GM18868 (cell line): ENCODE results near the gene ADCY10.
"Not testable (repeated sequence)": the region's sequence is repeated elsewhere in the genome, so short reads cannot be mapped to it uniquely, and the experiment has no call there.

Experiments
- ATAC-seq: cut with Tn5 transposase; IDR thresholded peaks from one replicate; pipeline ENCODE4 v1.9.1; 2021; ENCODE audit warnings: mild to moderate bottlenecking, moderate library complexity; ENCODE audit not compliant: unreplicated experiment

The ADCY10 gene

DNA sequence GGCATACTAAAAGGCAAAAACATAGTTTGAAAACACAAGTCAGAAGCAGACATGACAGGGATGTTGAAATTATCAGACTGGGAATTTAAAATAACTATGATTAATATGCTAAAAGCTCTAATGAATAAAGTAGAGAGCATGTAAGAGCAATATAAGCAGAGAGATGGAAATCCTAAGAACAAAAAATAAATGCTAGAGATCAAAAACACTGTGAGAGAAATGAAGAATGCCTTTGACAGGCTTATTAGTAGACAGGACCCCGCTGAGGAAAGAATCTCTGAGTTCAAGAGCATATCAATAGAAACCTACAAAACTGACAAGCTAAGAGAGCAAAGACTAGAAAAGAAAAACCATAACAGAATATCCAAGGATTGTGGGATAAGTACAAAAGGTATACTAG, 98.3 kb downstream of the ADCY10 start:
- ATAC-seq = no peak

DNA sequence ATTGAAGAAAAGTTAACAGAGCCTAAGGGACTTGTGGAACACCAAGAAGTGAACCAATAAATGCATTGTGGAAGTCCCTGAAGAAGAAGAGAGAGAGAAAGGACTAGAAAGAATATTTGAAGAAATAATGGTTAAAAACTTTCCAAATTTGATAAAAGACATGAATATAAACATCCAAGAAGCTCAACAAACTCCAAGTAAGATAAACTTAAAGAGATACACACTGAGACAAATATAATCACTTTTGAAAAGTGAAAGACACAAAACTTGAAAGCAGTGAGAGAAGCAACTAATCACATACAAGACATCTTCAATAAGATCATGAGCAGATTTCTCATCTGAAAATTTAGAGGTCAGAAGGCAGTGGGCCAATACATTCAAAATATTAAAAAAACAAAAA, 101.0 kb downstream of the ADCY10 start:
- no peak for ATAC-seq

DNA sequence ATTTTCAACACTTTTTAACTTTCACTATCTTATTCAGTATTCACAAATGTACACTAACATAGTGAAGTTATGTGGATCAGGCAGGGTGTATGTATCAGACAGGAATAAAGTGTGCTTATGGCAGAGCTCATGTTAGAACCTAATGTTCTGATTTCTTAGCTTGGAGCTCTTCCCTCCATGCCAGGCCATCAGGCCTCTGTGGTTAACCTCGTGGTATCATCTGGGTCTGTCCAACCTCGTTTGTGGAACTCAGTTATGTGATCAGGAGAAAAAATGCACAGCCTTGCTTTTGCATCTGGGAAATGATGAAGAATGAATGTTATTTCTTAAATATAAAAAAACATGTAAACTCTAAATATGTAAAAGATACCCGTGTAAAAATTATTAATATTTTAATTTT, 105.2 kb downstream of the ADCY10 start:
- ATAC-seq = no peak

DNA sequence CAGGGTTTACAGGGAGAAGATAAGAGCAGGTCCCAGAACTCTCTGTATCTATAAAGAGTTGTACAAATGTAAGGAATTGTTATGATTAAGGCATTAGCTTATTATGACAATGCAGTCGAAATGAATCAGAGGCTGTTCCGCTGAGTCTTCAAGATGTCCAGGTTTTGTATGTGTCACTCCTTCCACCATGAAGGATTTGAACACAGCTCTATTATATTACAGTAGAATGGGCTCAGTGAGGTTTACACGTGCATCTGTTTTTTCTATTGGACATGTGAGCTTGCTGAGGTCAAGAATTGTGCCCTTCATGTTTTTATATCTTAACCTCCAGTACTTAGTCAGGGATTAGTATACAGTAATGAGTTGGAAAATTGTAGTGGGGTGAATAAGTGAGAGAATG, 105.8 kb downstream of the ADCY10 start:
- no peak for ATAC-seq

DNA sequence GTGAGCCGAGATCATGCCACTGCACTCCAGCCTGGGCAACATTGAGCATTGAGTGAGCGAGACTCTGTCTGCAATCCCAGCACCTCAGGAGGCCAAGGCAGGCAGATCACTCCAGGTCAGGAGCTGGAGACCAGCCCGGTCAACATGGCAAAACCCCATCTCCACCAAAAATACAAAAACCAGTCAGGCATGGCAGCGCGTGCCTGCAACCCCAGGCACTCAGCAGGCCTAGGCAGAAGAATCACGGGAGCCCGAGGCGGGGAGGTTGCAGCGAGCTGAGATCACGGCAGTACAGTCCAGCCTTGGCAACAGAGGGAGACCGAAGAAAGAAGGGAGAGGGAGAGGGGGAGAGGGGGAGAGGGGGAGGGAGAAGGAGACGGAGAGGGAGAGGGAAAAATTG, 107.3 kb downstream of the ADCY10 start:
- ATAC-seq = not testable (repeated sequence)

DNA sequence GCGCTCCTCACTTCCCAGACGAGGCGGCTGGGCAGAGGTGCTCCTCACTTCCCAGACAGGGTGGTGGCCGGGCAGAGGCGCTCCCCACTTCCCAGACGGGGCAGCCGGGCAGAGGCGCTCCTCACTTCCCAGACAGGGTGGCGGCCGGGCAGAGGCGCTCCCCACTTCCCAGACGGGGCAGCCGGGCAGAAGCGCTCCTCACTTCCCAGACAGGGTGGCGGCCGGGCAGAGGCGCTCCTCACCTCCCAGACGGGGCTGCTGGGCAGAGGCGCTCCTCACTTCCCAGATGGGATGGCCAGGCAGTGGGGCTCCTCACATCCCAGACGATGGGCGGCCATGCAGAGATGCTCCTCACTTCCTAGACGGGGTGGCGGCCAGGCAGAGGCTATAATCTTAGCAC, 107.7 kb downstream of the ADCY10 start:
- ATAC-seq = not testable (repeated sequence)

DNA sequence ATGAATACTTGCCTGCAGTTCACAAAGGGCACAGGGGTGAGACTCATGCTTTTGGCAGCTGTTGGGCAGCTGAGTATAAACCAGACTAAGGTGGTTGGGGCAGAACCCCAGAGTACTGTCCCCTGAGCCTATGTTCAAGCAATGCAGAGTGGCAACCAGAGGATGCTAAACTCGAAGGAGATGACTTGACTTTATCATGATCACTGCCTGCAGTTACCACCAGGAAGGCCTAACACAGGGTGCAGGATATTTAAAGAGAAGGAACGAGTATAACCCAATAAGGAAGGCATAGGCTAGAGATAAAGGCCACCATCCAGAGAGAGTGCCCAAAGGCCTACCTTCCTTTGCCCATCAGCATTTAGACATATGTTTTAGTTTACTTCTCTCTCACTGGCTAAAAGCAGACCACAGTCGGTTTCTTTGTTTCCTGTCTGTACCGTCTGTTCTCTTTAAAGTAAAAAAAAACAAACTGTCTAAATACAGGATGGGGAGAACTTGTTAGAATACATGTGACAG, 108.8 kb downstream of the ADCY10 start:
- ATAC-seq = peak; percentile 37

DNA sequence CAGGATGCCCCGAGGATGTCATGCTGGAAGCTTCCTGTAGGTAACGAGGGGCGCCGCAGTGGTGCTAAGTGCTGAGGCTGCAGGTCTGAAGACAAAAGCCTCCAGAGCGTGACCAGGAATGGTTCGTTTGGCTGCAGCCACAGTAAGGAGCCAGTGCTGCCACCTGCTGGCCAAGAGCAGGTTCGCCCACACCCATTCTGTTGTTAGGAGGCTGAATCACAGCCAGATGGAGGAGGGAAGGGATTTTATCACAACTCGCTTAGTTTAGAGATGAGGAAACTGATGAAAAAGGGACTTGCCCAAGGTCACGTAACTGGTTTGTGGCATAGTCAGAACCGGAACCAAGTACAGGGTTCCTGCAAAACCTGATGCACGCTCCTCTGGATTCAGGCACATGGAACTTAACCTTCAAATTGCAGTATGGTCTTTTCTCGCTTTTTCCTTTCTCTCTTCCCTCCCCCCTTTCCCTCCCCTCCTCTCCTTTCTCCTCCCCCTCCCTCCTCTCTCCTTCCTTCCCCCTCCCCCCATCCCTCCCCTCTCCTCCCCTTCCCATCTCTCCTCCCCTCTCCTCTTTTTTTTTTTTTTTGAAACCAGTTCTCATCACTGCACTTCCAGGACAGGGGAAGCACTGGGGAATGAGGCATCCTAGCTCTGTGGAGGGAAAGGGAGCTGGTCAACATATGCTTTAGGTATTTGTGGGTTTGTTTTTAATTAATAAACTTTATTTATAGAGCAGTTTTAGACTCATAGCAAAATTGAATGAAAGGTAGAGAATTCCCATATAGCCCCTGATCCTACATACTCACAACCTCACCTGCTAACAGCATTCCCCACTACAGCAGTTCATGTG, 110.4 kb downstream of the ADCY10 start:
- ATAC-seq = peak; percentile 94

DNA sequence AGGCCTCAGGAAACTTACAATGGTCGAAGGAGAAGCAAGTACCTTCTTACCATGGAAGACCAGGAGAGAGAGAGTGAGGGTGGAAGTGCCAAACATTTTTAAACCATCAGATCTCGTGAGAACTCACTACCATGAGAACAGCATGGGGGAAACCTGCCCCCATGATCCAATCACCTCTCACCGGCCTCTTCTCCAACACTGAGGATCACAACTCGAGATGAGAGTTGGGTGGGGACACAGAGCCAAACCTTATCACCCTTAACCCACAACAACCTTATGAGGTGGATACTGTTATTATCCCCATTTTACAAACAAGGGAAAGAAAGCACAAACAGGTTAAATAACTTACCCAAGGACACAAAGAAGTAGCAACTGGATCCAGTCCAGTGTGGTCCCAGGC, 111.7 kb downstream of the ADCY10 start:
- ATAC-seq = no peak

DNA sequence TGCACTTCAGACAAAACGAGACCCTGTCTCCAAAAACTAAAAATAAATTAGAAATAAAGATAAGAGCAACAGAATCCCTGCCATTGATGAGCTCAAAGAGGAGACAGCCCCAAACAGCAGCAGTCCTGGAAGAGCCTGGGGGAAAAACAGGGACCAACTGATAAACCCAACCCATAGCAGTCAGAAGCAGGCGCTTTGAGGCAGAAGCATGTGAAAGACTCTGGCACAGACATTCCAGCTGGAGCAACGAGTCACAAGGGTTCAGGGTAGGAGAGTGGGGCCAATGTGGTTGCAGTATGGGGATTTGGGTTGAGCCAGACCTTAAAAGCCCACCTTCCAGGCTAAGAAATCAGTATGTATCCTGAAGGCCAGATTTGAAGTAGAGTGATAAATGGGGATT, 113.7 kb downstream of the ADCY10 start:
- no peak for ATAC-seq

DNA sequence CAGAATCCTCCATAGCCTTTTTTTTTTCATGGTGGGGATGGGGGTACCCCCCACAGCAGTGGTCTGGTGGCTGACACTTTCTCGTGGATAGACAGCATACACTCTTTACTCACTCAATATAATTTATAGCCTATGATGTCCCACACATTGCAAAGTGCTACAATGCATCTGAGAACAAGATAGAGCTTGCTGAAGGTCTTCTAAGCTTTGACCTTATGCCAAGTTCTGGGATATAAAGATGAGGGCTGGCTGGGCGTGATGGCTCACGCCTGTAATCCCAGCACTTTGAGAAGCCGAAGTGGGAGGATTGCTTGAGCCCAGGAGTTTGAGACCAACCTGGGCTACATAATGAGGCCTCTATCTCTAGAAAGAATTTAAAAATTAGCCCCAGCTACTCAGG, 114.2 kb downstream of the ADCY10 start:
- ATAC-seq = no peak

DNA sequence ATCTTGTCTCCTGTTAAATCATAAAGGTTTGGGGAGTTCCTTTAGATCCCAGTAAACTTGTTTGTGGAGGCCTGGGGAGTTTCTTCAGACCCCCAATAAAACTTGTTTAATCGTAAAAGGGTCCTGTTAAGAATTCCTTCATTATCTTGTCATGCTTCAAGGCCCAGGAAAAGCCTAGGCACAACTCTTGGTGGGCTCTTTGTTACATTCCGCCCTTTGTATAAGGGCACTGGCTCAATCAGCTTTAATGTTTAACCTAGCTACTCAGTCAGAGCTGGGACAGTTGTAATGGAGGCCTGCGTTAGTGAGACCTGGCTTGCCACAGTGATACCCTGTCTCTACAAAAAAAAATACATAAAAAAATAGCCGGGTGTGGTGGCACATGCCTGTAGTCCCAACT, 115.0 kb downstream of the ADCY10 start:
- no peak for ATAC-seq

DNA sequence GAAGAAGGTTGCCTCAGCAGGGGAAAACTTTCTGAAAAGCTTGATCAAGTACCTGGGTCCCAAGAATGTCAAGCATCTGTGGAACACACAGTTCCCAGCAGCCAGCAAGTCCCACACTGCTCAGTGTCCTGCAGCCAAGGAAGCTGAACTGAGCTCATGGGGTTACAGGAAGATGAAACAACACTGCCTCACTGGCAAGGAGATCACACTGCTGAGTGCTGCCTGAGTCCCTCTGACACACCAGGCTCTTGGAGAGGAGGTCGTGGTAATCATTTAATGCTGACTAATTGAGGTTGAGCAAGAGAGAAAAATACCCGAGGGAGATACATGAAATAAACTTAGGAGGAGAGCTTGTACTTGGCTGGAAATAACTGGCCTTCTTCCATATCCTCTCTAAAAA, 116.9 kb downstream of the ADCY10 start:
- no peak for ATAC-seq

DNA sequence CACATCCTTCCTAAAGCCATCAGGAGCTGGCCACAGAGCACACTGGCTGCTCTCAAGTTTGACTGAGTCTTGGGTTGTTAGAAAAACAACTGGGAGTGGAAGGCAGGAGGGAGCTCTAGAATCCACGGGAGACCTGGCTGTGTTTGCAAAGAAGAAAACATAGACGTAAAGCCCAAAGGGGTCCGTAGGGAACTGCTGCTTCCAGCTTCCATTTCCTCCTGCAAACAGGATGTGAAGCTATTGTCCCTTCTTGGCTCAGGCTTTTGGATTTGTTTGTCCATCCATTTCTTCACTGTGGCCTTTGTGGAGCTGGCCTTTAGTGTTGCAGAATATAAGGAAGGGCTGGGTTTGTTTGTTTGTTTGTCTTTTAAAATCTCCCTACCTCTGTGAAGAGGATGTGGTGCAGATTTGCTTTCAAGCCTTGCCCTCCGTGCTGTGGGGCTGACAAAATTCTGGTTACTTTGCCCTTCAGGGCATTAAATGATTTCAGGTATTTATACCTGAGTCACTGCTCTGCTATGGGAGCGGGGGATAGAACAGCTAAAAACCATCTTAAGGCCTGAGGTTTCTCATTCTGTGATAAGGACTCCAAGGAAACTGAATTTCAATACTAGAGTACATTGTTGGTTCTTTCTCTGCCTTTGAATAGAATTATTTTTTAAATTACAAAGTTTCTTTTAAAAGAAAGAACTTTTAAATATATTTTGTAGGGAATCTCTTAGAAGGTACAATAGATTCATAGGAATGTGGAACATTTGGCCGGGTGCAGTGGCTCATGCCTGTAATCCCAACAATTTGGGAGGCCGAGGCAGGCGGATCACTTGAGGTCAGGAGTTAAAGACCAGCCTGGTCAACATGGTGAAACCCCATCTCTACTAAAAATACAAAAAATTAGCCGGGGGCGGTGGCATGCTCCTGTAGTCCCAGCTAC, 117.9 kb downstream of the ADCY10 start:
- no peak for ATAC-seq

DNA sequence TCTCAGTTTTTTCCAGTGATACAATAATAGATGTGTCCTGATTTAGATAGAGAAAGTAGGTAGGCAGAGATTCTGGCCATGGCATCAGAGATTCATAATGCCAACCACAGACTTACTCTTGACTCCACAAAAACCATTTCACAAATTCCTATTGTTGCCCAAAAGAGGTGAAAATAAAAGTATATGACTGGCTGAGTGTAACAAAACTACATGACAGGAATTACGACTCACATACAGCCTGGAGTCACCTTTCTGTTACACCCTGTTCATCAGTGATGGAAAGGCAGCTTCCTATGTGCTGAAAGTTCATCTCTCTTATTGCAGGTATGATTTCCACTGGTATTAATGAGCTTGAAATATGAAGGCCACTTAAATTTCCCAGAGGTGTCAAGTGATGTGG, 119.9 kb downstream of the ADCY10 start:
- no peak for ATAC-seq

DNA sequence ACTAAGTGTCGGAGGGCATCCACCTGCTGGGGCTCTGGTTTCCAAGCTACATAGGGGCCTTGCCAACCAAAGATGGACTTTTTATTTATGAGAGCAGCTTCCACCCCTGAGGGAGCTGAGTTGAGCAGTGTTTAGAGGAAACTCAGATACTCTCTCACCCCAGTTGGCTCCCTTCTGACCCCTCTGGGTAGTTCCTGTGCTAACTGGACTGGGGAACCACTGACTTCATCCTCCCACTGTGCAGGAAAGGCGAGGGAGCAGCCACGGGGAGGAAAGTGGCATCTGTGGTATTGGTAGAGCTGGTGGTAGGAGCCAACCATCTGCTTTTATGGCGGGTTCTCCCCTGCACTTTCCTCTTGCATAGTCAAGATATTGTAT, 121.8 kb downstream of the ADCY10 start:
- ATAC-seq = no peak

DNA sequence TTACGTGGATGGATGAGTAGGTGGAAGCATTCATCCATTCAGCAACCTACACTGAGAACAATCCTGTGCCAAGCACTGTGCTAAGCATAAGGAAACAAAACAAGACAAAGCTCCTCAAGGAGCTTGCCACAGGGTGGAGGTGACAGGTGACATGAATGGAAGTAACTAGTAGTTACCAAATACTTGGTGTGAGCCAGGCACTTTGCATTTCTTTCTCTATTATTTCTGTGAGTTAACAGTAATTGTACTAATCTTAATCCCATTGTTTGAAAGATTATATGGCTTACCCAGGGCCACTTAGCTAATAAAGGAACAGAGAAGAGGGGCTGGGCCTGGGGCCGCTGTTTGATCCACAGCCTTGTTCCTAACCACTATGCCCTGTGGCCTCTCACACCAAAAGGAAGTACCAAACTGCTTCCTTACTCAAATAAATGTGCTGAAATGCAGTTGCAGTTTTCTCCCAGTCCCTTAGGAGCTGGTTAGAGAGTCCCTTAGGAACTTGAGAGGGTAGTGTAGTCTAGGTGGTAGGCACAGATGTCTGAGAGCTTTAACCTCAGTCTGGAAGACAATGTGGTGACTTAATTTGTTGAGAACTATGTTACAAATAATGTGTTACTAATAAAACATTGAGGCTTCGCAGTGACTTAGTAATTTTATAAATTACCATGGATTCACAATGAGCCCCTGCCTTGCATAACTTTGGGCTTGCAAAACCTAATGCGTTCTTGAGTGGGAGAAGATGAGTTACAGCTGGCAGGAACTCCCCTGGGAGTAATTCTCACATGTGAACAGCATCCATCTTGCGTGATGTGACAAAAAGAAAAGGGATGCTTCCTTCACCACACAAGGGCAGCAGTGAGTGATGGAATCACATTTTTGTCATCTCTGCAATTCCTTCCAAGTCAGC, 122.4 kb downstream of the ADCY10 start:
- ATAC-seq = no peak

DNA sequence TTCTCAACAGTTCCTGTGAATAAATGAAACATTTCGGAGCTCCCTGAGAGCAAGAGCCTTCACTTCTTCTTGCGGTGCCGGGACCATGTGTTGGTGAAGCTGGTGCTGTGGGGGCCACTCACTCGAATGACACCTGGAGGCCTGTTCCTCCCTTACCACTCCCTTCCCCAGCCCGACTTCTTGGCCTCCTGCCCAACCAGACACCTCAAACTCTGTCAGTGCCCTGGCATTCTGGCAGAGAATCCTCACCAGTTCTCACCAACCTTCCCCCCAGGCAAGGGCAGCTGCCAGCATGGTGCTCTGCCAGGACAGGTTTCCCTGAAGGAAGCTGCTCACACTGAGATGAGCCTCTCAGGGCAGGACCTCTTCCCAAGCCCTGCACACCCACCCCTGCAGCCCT, 123.8 kb downstream of the ADCY10 start:
- no peak for ATAC-seq

DNA sequence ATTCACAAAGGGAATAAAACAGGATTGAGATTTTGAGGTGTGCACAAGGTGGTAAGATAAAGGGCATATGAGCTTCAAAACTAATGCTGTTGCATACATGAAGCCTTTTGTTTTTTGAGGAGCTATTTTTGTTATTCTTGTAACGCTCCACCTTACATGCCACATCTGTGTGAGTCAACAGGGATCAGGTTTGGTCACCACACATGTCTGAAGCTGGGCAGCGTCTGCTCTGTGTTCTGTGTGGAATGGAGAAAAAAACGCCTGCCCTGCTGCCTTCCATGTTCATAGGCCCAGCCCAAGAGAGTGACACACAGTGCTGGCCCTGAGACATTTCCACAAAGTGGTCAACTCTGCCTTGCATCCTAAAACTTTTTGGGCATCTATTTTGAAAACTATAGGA, 124.4 kb downstream of the ADCY10 start:
- ATAC-seq = no peak

DNA sequence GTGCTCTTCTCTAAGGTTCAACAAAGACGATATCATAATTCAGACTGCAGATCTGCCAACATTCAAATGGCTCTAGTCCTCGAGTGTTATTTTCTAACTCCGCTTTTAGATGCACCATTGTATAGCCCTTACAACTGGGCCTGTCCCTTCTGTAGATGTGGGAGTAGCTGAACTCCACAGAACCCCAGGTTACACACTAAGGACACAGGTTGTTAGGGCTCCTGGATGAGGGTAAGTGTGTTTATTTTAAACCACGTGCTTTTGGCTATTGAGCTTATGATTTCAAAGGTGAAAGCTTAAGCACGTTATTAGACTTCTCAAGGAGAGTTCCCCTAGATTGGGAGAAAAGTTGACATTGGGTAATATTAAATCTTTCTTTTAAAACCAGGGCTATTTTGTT, 127.4 kb downstream of the ADCY10 start:
- ATAC-seq = no peak
